ENCODE data around the gene CSRP3. TPM values are rescaled to one million over a fixed set of nuclear protein-coding genes. Genes with fewer than 3 reads are reported as not detected.

The CSRP3 gene
- total and polyA plus RNA-seq, 2 donors (not counting 1 experiment from before 2014, with no cell fraction given) = not detected

- no peak for TF ChIP-seq CTCF (conservative IDR thresholded peaks at IDR 0.05 in 1 of 2, IDR thresholded peaks at IDR 0.05 in 1 of 2; ENCODE audit: low read depth in 1 of 2, low read length in 2 of 2)
- TF ChIP-seq EZH2 (IDR thresholded peaks at IDR 0.05; ENCODE audit: low read length, missing control alignments) = no peak
- Histone ChIP-seq H3K9me3 (ENCODE audit: control insufficient read depth, insufficient read depth, low read depth, low read length) (no peaks in the 10 kb centered on the region), H3K9ac (ENCODE audit: insufficient read depth, low read length) (no peak overlapping the region), H2AFZ (ENCODE audit: low read length) (no peak overlapping the region), H3K79me2 (ENCODE audit: control insufficient read depth, insufficient read depth, low read length) (no peaks in the 10 kb centered on the region), H3K4me2 (ENCODE audit: extremely low read depth, insufficient read depth, low read length) (no peak overlapping the region), H4K20me1 (ENCODE audit: control insufficient read depth, extremely low read depth, insufficient read depth, low read length) (no peaks in the 10 kb centered on the region), H3K36me3 (ENCODE audit: control insufficient read depth, insufficient read depth, low read length) (no peaks in the 10 kb centered on the region), H3K27me3 (ENCODE audit: control insufficient read depth, insufficient read depth, low read length) (no peaks in the 10 kb centered on the region), H3K27ac (ENCODE audit: insufficient read depth, low read length) (no peak overlapping the region), H3K4me1 (ENCODE audit: control insufficient read depth, extremely low read depth, insufficient read depth, low read length) (no peaks in the 10 kb centered on the region), H3K4me3 (replicated peaks in 1 of 4; ENCODE audit: control extremely low read depth in 1 of 4, insufficient read depth in 1 of 4, low read depth in 3 of 4, low read length in 4 of 4) (no peak overlapping the region)
- DNase-seq (ENCODE audit: low read depth in 2 of 2) = no peak
Observed at GRCh38 chr11:19226378-19227195, 24.8 kb upstream of the CSRP3 start.

GRCh38 chr11:19225581-19225980, 23.8 kb upstream of the CSRP3 start:
- no peak overlapping the region for H2AFZ ChIP-seq (ENCODE audit: low read length)
- H3K4me1 ChIP-seq (ENCODE audit: control insufficient read depth, extremely low read depth, insufficient read depth, low read length) = no peaks in the 10 kb centered on the region
- H3K9me3 ChIP-seq (ENCODE audit: control insufficient read depth, insufficient read depth, low read depth, low read length) = no peaks in the 10 kb centered on the region
- H3K36me3 ChIP-seq (ENCODE audit: control insufficient read depth, insufficient read depth, low read length) = no peaks in the 10 kb centered on the region
- H3K9ac ChIP-seq (ENCODE audit: insufficient read depth, low read length) = no peak overlapping the region
- H4K20me1 ChIP-seq (ENCODE audit: control insufficient read depth, extremely low read depth, insufficient read depth, low read length) = no peaks in the 10 kb centered on the region
- DNase-seq (ENCODE audit: low read depth in 2 of 2) = no peak
- no peaks in the 10 kb centered on the region for H3K27me3 ChIP-seq (ENCODE audit: control insufficient read depth, insufficient read depth, low read length)
- H3K4me2 ChIP-seq (ENCODE audit: extremely low read depth, insufficient read depth, low read length) = no peak overlapping the region
- no peaks in the 10 kb centered on the region for H3K79me2 ChIP-seq (ENCODE audit: control insufficient read depth, insufficient read depth, low read length)
- no peak overlapping the region for H3K27ac ChIP-seq (ENCODE audit: insufficient read depth, low read length)
- H3K4me3 ChIP-seq (replicated peaks in 1 of 4; ENCODE audit: control extremely low read depth in 1 of 4, insufficient read depth in 1 of 4, low read depth in 3 of 4, low read length in 4 of 4) = no peak overlapping the region
- TF ChIP-seq CTCF (conservative IDR thresholded peaks at IDR 0.05 in 1 of 2, IDR thresholded peaks at IDR 0.05 in 1 of 2; ENCODE audit: low read depth in 1 of 2, low read length in 2 of 2) (no peak), EZH2 (IDR thresholded peaks at IDR 0.05; ENCODE audit: low read length, missing control alignments) (no peak)

GRCh38 chr11:19225123-19225522, 23.3 kb upstream of the CSRP3 start:
- Histone ChIP-seq H3K9ac (ENCODE audit: insufficient read depth, low read length) (no peak overlapping the region), H3K9me3 (ENCODE audit: control insufficient read depth, insufficient read depth, low read depth, low read length) (no peaks in the 10 kb centered on the region), H3K79me2 (ENCODE audit: control insufficient read depth, insufficient read depth, low read length) (no peaks in the 10 kb centered on the region), H3K27ac (ENCODE audit: insufficient read depth, low read length) (no peak overlapping the region), H3K27me3 (ENCODE audit: control insufficient read depth, insufficient read depth, low read length) (no peaks in the 10 kb centered on the region), H4K20me1 (ENCODE audit: control insufficient read depth, extremely low read depth, insufficient read depth, low read length) (no peaks in the 10 kb centered on the region), H3K4me3 (replicated peaks in 1 of 4; ENCODE audit: control extremely low read depth in 1 of 4, insufficient read depth in 1 of 4, low read depth in 3 of 4, low read length in 4 of 4) (no peak overlapping the region), H3K36me3 (ENCODE audit: control insufficient read depth, insufficient read depth, low read length) (no peaks in the 10 kb centered on the region), H3K4me2 (ENCODE audit: extremely low read depth, insufficient read depth, low read length) (no peak overlapping the region), H3K4me1 (ENCODE audit: control insufficient read depth, extremely low read depth, insufficient read depth, low read length) (no peaks in the 10 kb centered on the region), H2AFZ (ENCODE audit: low read length) (no peak overlapping the region)
- no peak for DNase-seq (ENCODE audit: low read depth in 2 of 2)
- no peak for TF ChIP-seq EZH2 (IDR thresholded peaks at IDR 0.05; ENCODE audit: low read length, missing control alignments)
- no peak for TF ChIP-seq CTCF (conservative IDR thresholded peaks at IDR 0.05 in 1 of 2, IDR thresholded peaks at IDR 0.05 in 1 of 2; ENCODE audit: low read depth in 1 of 2, low read length in 2 of 2)

All from fibroblast of lung (primary cell).